ENCODE results near the gene ATP5PF.

DNA sequence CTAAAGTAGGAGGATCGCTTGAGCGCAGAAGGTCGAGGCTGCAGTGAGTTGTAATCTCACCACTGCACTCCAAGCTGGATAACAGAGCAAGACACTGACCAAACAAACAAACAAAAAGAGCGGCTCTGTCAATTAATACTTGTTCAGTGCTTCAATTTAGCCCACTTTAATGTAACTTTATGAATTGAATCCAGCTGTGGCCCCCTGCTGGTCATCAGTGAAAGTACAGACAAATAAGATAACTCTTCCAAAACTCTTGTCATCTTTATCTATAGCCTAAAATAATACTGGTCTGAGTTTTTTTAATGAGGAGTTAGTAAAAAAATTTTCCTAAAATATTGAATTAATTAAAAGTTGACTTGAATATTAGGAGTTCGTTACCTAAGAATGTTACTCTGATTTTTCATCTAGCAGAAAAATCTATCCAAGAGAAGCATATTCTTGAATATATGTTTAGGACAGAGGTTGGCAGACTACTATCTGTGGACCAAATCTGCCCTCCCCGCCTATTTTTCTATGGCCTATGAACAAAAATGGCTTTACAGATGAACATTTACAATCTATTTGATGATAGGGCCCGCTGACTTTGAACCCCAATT, 26.1 kb downstream of the ATP5PF start:
- no peak for TF ChIP-seq MAFK (IDR thresholded peaks at IDR 0.05; ENCODE audit: low read depth, low read length)
- TF ChIP-seq BHLHE40 (IDR thresholded peaks at IDR 0.05; ENCODE audit: low read depth, low read length), result no peak
- TF ChIP-seq, protein P1, sequence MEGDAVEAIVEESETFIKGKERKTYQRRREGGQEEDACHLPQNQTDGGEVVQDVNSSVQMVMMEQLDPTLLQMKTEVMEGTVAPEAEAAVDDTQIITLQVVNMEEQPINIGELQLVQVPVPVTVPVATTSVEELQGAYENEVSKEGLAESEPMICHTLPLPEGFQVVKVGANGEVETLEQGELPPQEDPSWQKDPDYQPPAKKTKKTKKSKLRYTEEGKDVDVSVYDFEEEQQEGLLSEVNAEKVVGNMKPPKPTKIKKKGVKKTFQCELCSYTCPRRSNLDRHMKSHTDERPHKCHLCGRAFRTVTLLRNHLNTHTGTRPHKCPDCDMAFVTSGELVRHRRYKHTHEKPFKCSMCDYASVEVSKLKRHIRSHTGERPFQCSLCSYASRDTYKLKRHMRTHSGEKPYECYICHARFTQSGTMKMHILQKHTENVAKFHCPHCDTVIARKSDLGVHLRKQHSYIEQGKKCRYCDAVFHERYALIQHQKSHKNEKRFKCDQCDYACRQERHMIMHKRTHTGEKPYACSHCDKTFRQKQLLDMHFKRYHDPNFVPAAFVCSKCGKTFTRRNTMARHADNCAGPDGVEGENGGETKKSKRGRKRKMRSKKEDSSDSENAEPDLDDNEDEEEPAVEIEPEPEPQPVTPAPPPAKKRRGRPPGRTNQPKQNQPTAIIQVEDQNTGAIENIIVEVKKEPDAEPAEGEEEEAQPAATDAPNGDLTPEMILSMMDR (conservative IDR thresholded peaks at IDR 0.05; ENCODE audit: low read depth, low read length), result peak; percentile 73
- no peak for TF ChIP-seq CEBPB (IDR thresholded peaks at IDR 0.05; ENCODE audit: low read depth, low read length)
- peak; percentile 58 for TF ChIP-seq RAD21 (IDR thresholded peaks at IDR 0.05; ENCODE audit: low read length)
- TF ChIP-seq, protein P2, sequence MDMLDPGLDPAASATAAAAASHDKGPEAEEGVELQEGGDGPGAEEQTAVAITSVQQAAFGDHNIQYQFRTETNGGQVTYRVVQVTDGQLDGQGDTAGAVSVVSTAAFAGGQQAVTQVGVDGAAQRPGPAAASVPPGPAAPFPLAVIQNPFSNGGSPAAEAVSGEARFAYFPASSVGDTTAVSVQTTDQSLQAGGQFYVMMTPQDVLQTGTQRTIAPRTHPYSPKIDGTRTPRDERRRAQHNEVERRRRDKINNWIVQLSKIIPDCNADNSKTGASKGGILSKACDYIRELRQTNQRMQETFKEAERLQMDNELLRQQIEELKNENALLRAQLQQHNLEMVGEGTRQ (IDR thresholded peaks at IDR 0.05; ENCODE audit: low read depth, low read length), result no peak
- no peak for TF ChIP-seq POLR2A (IDR thresholded peaks at IDR 0.05; ENCODE audit: low read depth, low read length)
- TF ChIP-seq, protein P3, sequence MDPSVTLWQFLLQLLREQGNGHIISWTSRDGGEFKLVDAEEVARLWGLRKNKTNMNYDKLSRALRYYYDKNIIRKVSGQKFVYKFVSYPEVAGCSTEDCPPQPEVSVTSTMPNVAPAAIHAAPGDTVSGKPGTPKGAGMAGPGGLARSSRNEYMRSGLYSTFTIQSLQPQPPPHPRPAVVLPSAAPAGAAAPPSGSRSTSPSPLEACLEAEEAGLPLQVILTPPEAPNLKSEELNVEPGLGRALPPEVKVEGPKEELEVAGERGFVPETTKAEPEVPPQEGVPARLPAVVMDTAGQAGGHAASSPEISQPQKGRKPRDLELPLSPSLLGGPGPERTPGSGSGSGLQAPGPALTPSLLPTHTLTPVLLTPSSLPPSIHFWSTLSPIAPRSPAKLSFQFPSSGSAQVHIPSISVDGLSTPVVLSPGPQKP (IDR thresholded peaks at IDR 0.05; ENCODE audit: borderline replicate concordance, low read depth, low read length), result no peak

Measured in IMR-90 (cell line).